ENCODE measurements around the gene GBP5. TPM values are rescaled to one million over a fixed set of nuclear protein-coding genes. Genes with fewer than 3 reads are reported as not detected.

GBP5 gene
- total and polyA plus RNA-seq, 2 of the 13 experiments (the other 11 are each of a cell fraction or from before 2014, with no cell fraction given), result 0.01 TPM; not detected in 1

GRCh38 chr1:89305493-89305892 is 32.8 kb upstream of the GBP5 start:
- no peak for TF ChIP-seq MBNL3 (CRISPR knock-in tag; conservative IDR thresholded peaks at IDR 0.05)
- no peak for TF ChIP-seq POLR2AphosphoS5 (IDR thresholded peaks at IDR 0.05; ENCODE audit: low read depth, low read length)
- TF ChIP-seq STAT6 (CRISPR knock-in tag; IDR thresholded peaks at IDR 0.05; ENCODE audit: borderline replicate concordance), result no peak
- no peak for TF ChIP-seq PHF5A (CRISPR knock-in tag; IDR thresholded peaks at IDR 0.05; ENCODE audit: low read depth, unreplicated experiment)
- TF ChIP-seq MAFF (IDR thresholded peaks at IDR 0.05; ENCODE audit: low read depth, low read length), result peak; percentile 97
- TF ChIP-seq HIVEP1 (CRISPR knock-in tag; IDR thresholded peaks at IDR 0.05), result no peak
- TF ChIP-seq MXD1 (CRISPR knock-in tag; IDR thresholded peaks at IDR 0.05), result no peak
- peak; percentile 98 for TF ChIP-seq MAFK (conservative IDR thresholded peaks at IDR 0.05 in 1 of 2, IDR thresholded peaks at IDR 0.05 in 1 of 2; ENCODE audit: low read length in 2 of 2)
- TF ChIP-seq ZBTB21 (CRISPR knock-in tag; IDR thresholded peaks at IDR 0.05), result no peak
- no peak for TF ChIP-seq ZNF841 (CRISPR knock-in tag; IDR thresholded peaks at IDR 0.05; ENCODE audit: borderline replicate concordance)
- TF ChIP-seq GMEB2 (CRISPR knock-in tag; IDR thresholded peaks at IDR 0.05; ENCODE audit: low read depth), result no peak
- TF ChIP-seq MAFG (CRISPR knock-in tag; IDR thresholded peaks at IDR 0.05), result peak; percentile 53; the same call in 1 of the 2 replicates
- TF ChIP-seq HOXA7 (CRISPR knock-in tag; IDR thresholded peaks at IDR 0.05), result no peak
- no peak for TF ChIP-seq KDM1A (CRISPR knock-in tag; IDR thresholded peaks at IDR 0.05)
- TF ChIP-seq ZFAT (CRISPR knock-in tag; conservative IDR thresholded peaks at IDR 0.05), result no peak
- TF ChIP-seq TAF15 (IDR thresholded peaks at IDR 0.05; ENCODE audit: low read depth, low read length, poor library complexity, severe bottlenecking), result no peak
- TF ChIP-seq ZNF564 (CRISPR knock-in tag; IDR thresholded peaks at IDR 0.05), result no peak
- TF ChIP-seq NFYB (CRISPR knock-in tag; IDR thresholded peaks at IDR 0.05), result no peak
- TF ChIP-seq ETS1 (CRISPR knock-in tag; IDR thresholded peaks at IDR 0.05), result no peak
- ChIA-PET CTCF (ENCODE audit: low intra/inter-chr PET ratio, low total read pairs) (no interaction called here), POLR2A (no interaction called here)
- no peak for FAIRE-seq
- Histone ChIP-seq H3K27me3 (ENCODE audit: control insufficient read depth in 1 of 2, insufficient read depth in 2 of 2, low read length in 2 of 2) (no peaks in the 10 kb centered on the region), H4K20me1 (ENCODE audit: insufficient read depth, low read length) (no peaks in the 10 kb centered on the region), H3K4me2 (ENCODE audit: low read depth, low read length) (no peak overlapping the region), H3K79me2 (ENCODE audit: insufficient read depth, low read length) (no peaks in the 10 kb centered on the region), H3K4me3 (replicated peaks in 1 of 3; ENCODE audit: insufficient read depth in 1 of 3, low read depth in 2 of 3, low read length in 3 of 3) (no peak overlapping the region), H3K36me3 (replicated peaks in 1 of 2; ENCODE audit: control insufficient read depth in 1 of 2, insufficient read depth in 2 of 2, low read length in 2 of 2) (no peaks in the 10 kb centered on the region), H3K9ac (ENCODE audit: insufficient read depth, low read depth, low read length) (no peak overlapping the region), H3K9me3 (ENCODE audit: low read length) (no peaks in the 10 kb centered on the region), H3K4me1 (ENCODE audit: insufficient read depth, low read length) (no peaks in the 10 kb centered on the region), H3K27ac (ENCODE audit: extremely low read length, insufficient read depth, low read length) (no peak overlapping the region), H2AFZ (ENCODE audit: low read length) (no peak overlapping the region)
- in situ Hi-C loops (cut with HindIII; ENCODE audit: extremely low pct_ligation_motif_present, low pct_unique_long_range_greater_than_20kb) (no loop called here), intact Hi-C loops (cut with micrococcal nuclease; ENCODE audit: unreplicated experiment) (no loop called here)
- WGBS (ENCODE audit: low lambda C conversion rate), result 2% methylated on average over 2 of the region's 2 CpGs
- ATAC-seq, result no peak
- DNase-seq (ENCODE audit: low spot score), result no peak
- no TSS peak for BruUV-seq (replicated peaks)
